HL-60 (cell line): ENCODE results near the gene ANKS1B.

Source experiments
- DNase-seq, 2 experiments: peaks; one replicate each; pipeline ENCODE4 v3.0.0-alpha.2; 2010 to 2020; ENCODE audit warnings: low read depth in 1 of 2, low spot score in 1 of 2
- H3K27ac ChIP-seq: fragments of 250-450 bp; sonication (Bioruptor Pico); replicated peaks from 2 replicates; pipeline ENCODE4 v1.5.1; 2020; ENCODE audit warnings: mild to moderate bottlenecking, moderate library complexity
- H3K27me3 ChIP-seq: fragments of 250-450 bp; sonication (Bioruptor Pico); 2 replicates; pipeline ENCODE4 v1.5.1; 2021; ENCODE audit warnings: mild to moderate bottlenecking, moderate library complexity; ENCODE audit not compliant: insufficient read depth, poor library complexity, severe bottlenecking
- H3K4me3 ChIP-seq: replicated peaks from 2 replicates; pipeline ENCODE4 v1.5.1; 2011; ENCODE audit warnings: mild to moderate bottlenecking, control low read depth, low read length; ENCODE audit not compliant: insufficient read depth
- GABPA ChIP-seq: IDR thresholded peaks from 2 replicates; pipeline ENCODE4 v1.6.1; 2012; ENCODE audit warnings: low read depth
- POLR2AphosphoS5 ChIP-seq: IDR thresholded peaks from 2 replicates; pipeline ENCODE4 v1.6.1; 2012; ENCODE audit warnings: low read depth
- SPI1 ChIP-seq: IDR thresholded peaks from 2 replicates; pipeline ENCODE4 v1.6.1; 2012; ENCODE audit warnings: low read depth, mild to moderate bottlenecking, borderline replicate concordance
- TF ChIP-seq, protein P1 (sequence below): IDR thresholded peaks from one replicate; pipeline ENCODE4 v1.5.1; 2011; ENCODE audit warnings: low read length, control low read depth, inconsistent platforms; ENCODE audit not compliant: insufficient read depth
- TF ChIP-seq, protein P2 (sequence below): IDR thresholded peaks from 2 replicates; pipeline ENCODE4 v1.6.1; 2012; ENCODE audit warnings: low read depth; ENCODE audit not compliant: insufficient replicate concordance

The ANKS1B gene

DNA sequence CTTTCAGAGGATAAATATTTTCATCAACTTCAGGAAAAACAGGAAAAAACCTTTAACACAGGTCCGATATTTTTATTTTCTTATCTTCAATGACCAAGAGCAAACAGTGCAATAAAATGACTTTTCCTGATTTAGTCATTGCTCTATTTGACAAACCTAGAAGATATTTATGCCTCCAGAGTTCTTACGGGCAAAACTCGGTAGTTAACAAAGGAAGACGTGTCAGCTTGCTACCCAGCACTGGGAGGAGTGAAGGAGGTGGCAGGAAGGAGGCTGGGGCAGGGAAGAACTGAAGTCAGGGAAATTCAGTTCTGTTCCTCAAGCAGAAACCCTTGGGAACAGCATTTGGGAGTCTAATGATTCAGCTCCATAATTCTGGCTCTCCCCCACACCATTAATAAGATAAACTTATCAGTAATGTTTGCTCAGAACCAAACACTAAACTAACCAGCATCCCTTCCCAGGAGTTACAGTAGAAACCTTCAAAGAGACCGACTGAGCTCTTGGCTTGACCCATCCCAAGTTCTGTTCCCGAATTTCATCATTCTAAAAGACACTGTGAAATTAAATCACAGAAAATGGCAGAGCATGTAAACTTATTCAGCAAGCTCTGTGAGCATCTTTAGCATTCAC lies 1176.4 kb downstream of the ANKS1B start:
- H3K27me3 ChIP-seq = peaks cover 3% of the 10 kb centered on the region
- no peak overlapping the region for H3K4me3 ChIP-seq
- H3K27ac ChIP-seq = no peak overlapping the region
- TF ChIP-seq GABPA = no peak
- TF ChIP-seq, protein P1, sequence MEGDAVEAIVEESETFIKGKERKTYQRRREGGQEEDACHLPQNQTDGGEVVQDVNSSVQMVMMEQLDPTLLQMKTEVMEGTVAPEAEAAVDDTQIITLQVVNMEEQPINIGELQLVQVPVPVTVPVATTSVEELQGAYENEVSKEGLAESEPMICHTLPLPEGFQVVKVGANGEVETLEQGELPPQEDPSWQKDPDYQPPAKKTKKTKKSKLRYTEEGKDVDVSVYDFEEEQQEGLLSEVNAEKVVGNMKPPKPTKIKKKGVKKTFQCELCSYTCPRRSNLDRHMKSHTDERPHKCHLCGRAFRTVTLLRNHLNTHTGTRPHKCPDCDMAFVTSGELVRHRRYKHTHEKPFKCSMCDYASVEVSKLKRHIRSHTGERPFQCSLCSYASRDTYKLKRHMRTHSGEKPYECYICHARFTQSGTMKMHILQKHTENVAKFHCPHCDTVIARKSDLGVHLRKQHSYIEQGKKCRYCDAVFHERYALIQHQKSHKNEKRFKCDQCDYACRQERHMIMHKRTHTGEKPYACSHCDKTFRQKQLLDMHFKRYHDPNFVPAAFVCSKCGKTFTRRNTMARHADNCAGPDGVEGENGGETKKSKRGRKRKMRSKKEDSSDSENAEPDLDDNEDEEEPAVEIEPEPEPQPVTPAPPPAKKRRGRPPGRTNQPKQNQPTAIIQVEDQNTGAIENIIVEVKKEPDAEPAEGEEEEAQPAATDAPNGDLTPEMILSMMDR = no peak
- no peak for TF ChIP-seq POLR2AphosphoS5
- TF ChIP-seq, protein P2, sequence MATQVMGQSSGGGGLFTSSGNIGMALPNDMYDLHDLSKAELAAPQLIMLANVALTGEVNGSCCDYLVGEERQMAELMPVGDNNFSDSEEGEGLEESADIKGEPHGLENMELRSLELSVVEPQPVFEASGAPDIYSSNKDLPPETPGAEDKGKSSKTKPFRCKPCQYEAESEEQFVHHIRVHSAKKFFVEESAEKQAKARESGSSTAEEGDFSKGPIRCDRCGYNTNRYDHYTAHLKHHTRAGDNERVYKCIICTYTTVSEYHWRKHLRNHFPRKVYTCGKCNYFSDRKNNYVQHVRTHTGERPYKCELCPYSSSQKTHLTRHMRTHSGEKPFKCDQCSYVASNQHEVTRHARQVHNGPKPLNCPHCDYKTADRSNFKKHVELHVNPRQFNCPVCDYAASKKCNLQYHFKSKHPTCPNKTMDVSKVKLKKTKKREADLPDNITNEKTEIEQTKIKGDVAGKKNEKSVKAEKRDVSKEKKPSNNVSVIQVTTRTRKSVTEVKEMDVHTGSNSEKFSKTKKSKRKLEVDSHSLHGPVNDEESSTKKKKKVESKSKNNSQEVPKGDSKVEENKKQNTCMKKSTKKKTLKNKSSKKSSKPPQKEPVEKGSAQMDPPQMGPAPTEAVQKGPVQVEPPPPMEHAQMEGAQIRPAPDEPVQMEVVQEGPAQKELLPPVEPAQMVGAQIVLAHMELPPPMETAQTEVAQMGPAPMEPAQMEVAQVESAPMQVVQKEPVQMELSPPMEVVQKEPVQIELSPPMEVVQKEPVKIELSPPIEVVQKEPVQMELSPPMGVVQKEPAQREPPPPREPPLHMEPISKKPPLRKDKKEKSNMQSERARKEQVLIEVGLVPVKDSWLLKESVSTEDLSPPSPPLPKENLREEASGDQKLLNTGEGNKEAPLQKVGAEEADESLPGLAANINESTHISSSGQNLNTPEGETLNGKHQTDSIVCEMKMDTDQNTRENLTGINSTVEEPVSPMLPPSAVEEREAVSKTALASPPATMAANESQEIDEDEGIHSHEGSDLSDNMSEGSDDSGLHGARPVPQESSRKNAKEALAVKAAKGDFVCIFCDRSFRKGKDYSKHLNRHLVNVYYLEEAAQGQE = no peak
- no peak for TF ChIP-seq SPI1
- no peak for DNase-seq

DNA sequence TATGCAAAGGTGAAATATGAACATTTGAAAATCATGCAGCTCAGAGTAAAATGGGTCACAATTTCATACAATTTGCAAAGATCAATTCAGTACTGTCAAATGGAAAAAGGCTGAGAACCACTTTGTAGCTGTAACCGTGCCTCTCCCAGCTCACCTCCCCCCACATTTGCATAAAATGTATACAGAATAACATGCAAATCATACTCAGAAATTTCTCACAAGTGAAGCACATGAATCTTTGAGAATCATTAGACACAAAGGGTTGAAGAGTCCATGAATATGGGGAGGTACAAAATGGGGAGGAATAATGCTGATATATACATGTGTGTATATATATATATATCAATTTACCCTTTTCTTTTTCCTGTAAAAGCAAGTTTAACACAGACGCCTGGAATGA lies 1177.5 kb downstream of the ANKS1B start:
- no peak for DNase-seq
- H3K4me3 ChIP-seq = no peak overlapping the region
- no peak overlapping the region for H3K27ac ChIP-seq
- TF ChIP-seq, protein P1 = no peak
- TF ChIP-seq SPI1 (no peak), GABPA (no peak), POLR2AphosphoS5 (no peak)
- TF ChIP-seq, protein P2 = no peak
- H3K27me3 ChIP-seq = peaks cover 3% of the 10 kb centered on the region

DNA sequence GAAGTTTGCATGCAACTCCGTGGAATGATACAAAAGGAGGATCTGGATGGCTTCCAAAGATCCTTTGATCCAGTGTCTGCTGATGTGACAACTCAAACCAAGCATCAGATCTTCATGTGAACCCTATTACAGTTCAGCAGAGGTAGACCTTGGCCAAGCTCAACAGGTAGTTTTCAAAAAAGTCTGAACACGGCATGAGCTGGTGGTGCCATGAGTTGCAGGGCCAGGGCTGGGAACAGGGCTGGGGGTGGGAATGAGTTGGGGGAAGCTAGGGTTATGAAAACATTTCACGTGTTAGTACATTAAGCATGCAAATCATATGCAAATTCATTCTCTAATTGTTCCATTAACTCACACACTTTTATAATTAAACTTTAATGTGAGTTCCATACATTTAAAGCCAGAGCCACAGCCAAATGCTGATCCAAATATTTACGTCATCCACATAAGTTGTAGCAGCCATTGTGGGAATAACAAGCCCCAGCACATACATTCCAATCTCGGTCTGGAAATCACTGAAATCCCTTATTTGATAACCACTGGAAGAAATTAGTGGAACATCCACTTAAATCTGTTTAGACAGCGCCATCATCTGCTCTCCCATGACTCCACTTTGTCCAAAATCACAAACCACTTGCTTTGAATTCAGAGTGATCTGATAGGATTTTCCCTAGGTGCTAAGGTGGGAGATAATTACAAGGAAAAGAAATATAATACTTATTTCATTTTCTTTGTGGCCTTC lies 1181.1 kb downstream of the ANKS1B start:
- Histone ChIP-seq H3K4me3 (no peak overlapping the region), H3K27ac (no peak overlapping the region), H3K27me3 (peaks cover 6% of the 10 kb centered on the region)
- no peak for DNase-seq
- TF ChIP-seq, protein P2 = no peak
- TF ChIP-seq GABPA = no peak
- TF ChIP-seq POLR2AphosphoS5 = no peak
- TF ChIP-seq, protein P1 = no peak
- TF ChIP-seq SPI1 = no peak
